Small intestine (tissue), 7 donors: ENCODE measurements around the gene CBR3. TPM values are rescaled to one million over a fixed set of nuclear protein-coding genes. Genes with fewer than 3 reads are reported as not detected.

Source experiments
- DNase-seq, 2 donors: peaks; one replicate each; pipeline versions ENCODE4 v3.0.0 to v3.0.0-alpha.2; 2013
- FAIRE-seq: peaks from 2 replicates; lab custom pipeline; 2012; peaks lifted over from hg19 to GRCh38; lab: Jason Lieb, UNC
- H3K27ac ChIP-seq, 3 donors: one replicate each; pipeline ENCODE4 v1.5.1; 2013; ENCODE audit warnings: low read length in 2 of 3, mild to moderate bottlenecking in 2 of 3, control low read depth in 1 of 3, inconsistent platforms in 1 of 3, low read depth in 1 of 3, moderate library complexity in 1 of 3
- H3K27me3 ChIP-seq, 3 donors: one replicate each; pipeline ENCODE4 v1.6.1; 2013; ENCODE audit warnings: low read length in 3 of 3, inconsistent platforms in 1 of 3; ENCODE audit not compliant: control insufficient read depth in 3 of 3, insufficient read depth in 3 of 3
- H3K36me3 ChIP-seq, 3 donors: one replicate each; pipeline ENCODE4 v1.6.1; 2013; ENCODE audit warnings: low read length in 3 of 3, inconsistent platforms in 1 of 3, low read depth in 1 of 3, mild to moderate bottlenecking in 1 of 3, moderate library complexity in 1 of 3; ENCODE audit not compliant: control insufficient read depth in 3 of 3, insufficient read depth in 2 of 3
- H3K4me1 ChIP-seq, 3 donors: one replicate each; pipeline ENCODE4 v1.6.1; 2013; ENCODE audit warnings: low read length in 2 of 3, inconsistent platforms in 1 of 3, low read depth in 1 of 3, mild to moderate bottlenecking in 1 of 3, moderate library complexity in 1 of 3; ENCODE audit not compliant: control insufficient read depth in 3 of 3, insufficient read depth in 2 of 3
- H3K4me3 ChIP-seq, 3 donors: one replicate each; pipeline ENCODE4 v1.5.1; 2013; ENCODE audit warnings: low read length in 3 of 3, control low read depth in 1 of 3, inconsistent platforms in 1 of 3, low read depth in 1 of 3, mild to moderate bottlenecking in 1 of 3, moderate library complexity in 1 of 3
- H3K9me3 ChIP-seq, 2 donors: one replicate each; pipeline ENCODE4 v1.6.1; 2013; ENCODE audit warnings: low read depth in 1 of 2, low read length in 1 of 2; ENCODE audit not compliant: control insufficient read depth in 2 of 2, insufficient read depth in 1 of 2
- WGBS, 3 donors: extraction: QIAGEN DNeasy Blood & Tissue Kit; methylation state at CpG; one replicate each; pipeline ENCODE4 v1.1.7; 2013; 5-methylcytosine and 5-hydroxymethylcytosine counted together
- polyA plus RNA-seq, 4 donors: library from polyadenylated mRNA; stranded (reverse) in 3 of 4; unstranded in 1 of 4; fragments of 200-250 nt in 3 of 4; fragments of 120-200 nt in 1 of 4; gene quantifications; one replicate each; pipeline versions ENCODE4 v1.2.1 to v1.2.3, GENCODE V29; 2013
- donor health status: healthy with polysubstance abuse.
- donor health status: control.
- donor health status: control.
- donor health status: Bipolar disorder and iron deficiency.
- donor health status: healthy.

The CBR3 gene
- polyA plus RNA-seq, 4 donors = 0.54 to 9.0 (median 0.87) TPM

DNA sequence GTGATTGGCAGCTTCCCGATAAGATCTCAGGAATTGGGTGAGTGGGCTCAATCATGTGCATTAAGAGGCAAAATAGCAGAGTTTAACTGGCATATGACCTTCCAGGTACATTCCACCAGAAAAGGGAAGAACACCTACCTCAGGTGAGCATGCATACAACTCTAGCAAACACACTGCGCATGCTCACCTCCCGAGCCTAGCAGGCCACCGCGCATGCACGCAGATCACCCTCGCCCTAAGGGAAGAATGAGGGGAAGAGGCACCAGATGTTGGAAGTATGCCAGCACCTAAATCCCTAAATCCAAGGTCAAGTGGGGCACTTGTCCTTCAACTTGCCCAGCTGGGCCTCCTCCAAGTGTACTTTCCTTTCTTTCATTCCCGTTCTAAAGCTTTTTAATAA lies 23.6 kb upstream of the CBR3 start:
- H3K27me3 ChIP-seq = no peaks in the 10 kb centered on the region
- FAIRE-seq (no peak), DNase-seq (no peak)
- H3K4me3 ChIP-seq = no peak overlapping the region
- no peaks in the 10 kb centered on the region for H3K9me3 ChIP-seq
- 82 to 90% (median 85%) methylated on average over 8 of the region's 8 CpGs for WGBS, 3 donors
- H3K4me1 ChIP-seq = peaks cover 0 to 15% (median 0%) of the 10 kb centered on the region in 3 donors
- H3K27ac ChIP-seq = no peak overlapping the region
- H3K36me3 ChIP-seq = no peaks in the 10 kb centered on the region

DNA sequence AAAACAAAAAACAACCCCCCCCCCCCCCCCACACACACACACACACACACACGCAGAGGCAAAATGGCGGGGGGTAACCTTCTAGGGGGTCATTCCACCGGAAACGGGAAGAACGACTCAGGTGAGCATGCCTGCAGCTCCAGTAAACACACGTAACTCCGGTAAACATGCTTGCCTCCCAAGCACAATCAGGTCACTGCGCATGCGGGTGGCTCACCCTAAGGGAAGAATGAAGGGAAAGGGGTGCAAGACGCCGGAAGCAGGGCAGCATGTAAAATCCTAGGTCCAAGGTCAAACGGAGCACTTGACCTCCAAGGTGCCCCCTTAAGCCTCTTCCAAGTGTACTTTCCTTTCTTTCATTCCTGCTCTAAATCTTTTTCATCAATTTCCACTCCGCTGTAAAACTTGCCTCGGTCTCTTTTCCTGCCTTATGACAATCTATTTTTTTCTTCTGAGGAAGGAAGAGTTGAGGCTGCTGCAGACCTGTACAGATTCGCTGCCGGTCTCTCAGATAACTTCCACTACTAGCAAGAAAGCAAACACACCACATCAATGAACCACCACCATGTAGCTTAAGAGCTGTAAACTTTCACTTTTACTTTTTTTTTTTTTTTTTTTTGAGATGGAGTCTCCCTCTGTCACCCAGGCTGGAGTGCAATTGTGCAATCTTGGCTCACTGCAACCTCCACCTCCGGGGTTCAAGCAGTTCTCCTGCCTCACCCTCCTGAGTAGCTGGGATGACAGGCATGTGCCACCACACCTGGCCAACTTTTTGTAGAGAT lies 21.0 kb upstream of the CBR3 start:
- H3K27ac ChIP-seq = peak overlapping the region in 2 of 3 donors; percentile 86 to 89
- no peaks in the 10 kb centered on the region for H3K27me3 ChIP-seq
- H3K9me3 ChIP-seq = no peaks in the 10 kb centered on the region
- FAIRE-seq (no peak), DNase-seq (peak; percentile 50 to 97)
- H3K4me3 ChIP-seq = peak overlapping the region in 1 of 3 donors; percentile 46
- no peaks in the 10 kb centered on the region for H3K36me3 ChIP-seq
- 8 to 33% (median 18%) methylated on average over 17 of the region's 17 CpGs for WGBS, 3 donors
- peaks cover 0 to 15% (median 0%) of the 10 kb centered on the region in 3 donors for H3K4me1 ChIP-seq

DNA sequence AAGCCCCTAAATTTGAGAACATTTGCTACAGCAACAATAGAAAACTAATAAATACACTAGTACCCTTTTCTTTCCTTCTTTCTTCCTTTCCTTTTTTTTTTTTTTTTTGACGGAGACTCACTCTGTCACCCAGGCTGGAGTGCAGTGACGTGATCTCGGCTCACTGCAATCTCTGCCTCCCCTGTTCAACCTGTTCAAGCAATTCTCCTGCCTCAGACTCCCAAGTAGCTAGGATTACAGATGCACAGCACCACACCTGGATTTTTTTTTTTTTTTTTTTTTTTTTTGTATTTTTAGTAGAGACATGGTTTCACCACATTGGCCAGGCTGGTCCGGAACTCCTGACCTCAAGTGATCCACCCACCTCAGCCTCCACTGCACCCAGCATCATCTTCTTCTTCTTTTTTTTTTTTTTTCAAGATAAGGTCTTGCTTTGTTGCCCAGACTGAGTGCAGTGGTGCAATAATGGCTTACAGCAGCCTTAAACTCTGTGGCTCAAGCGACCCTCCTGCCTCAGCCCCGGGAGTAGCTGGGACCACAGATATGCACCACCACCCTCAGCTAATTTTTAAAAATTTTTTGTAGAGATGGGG lies 19.6 kb upstream of the CBR3 start:
- Histone ChIP-seq H3K9me3 (no peaks in the 10 kb centered on the region), H3K36me3 (no peaks in the 10 kb centered on the region), H3K27me3 (no peaks in the 10 kb centered on the region), H3K27ac (no peak overlapping the region), H3K4me3 (no peak overlapping the region), H3K4me1 (peaks cover 0 to 15% (median 0%) of the 10 kb centered on the region in 3 donors)
- FAIRE-seq (no peak), DNase-seq (no peak)
- 79 to 89% (median 82%) methylated on average over 5 to 6 of the region's 6 CpGs for WGBS, 3 donors

DNA sequence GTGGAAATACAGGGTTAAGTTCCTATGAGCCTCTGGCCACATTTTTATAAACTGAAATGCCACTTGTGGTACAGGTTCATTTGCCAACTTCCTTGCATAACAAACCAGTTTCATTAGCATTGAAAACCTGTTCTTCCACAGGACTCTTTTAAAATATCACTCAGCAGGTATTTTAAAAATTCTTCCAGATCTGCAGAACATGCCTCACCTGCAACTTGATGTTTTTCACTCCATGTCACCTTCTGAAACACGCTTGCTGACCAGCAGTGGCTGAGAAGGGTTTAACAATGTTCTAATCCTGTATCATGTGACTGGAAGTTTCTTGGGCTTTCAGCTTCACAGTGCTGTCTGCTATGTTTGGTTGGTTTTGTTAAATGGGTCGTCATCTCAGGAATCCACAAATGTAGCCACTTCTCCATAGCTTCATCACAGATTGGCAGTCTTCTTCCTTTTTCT lies 17.6 kb upstream of the CBR3 start:
- no peaks in the 10 kb centered on the region for H3K27me3 ChIP-seq

DNA sequence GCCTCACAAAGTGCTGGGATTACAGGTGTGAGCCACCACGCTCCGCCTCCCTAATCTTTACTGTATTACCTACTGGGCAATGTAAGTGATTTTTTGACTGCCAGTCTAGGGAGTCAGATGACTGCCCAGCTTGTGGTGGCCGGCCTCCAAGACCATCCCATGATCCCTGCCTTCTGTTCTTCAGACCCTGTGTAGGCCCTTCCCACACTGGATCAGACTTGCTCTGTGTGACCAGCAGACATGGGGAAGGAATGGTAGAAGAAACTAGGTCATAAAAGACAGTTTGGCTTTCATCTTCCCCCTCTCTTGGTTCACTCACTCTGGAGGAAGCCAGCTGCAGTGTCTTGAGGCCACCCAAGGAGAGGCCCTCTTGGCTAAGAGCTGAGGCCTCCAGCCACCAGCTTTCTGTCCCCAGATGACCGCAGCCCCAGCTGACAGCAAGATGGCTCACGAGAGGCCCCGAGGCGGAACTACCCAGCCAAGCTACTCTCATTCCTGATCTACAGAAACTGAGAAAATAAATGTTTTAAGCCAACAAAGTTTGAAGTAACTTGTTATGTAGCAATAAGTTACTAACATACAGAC lies 14.5 kb upstream of the CBR3 start:
- no peaks in the 10 kb centered on the region for H3K36me3 ChIP-seq
- 75 to 95% (median 89%) methylated on average over 7 of the region's 7 CpGs for WGBS, 3 donors
- FAIRE-seq = no peak

More for the DNA sequence above, 17.6 kb upstream of the CBR3 start:
- Histone ChIP-seq H3K4me1 (peaks cover 0 to 14% (median 0%) of the 10 kb centered on the region in 3 donors), H3K27ac (no peak overlapping the region), H3K4me3 (no peak overlapping the region), H3K9me3 (no peaks in the 10 kb centered on the region), H3K36me3 (no peaks in the 10 kb centered on the region)
- DNase-seq (no peak), FAIRE-seq (no peak)
- WGBS, 3 donors = 66 to 84% (median 81%) methylated on average over 2 of the region's 2 CpGs

DNA sequence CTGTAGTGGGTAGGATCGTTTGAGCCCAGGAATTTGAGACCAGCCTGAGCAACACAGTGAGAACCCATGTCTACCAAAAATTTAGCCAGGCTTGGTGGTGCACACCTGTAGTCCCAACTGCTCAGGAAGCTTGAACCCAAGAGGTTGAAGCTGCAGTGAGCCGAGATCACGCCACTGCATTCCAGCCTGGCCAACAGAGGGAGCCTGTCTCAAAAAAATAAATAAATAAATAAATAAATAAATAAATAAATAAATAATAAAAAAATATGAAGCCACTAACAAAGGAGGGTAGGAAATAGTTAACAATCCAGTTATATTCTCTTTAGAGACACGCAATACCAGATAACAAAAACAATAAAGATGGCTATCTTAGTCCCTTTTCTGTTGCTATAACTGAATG lies 11.9 kb upstream of the CBR3 start:
- DNase-seq (no peak), FAIRE-seq (no peak)
- Histone ChIP-seq H3K27ac (no peak overlapping the region), H3K9me3 (no peaks in the 10 kb centered on the region), H3K4me3 (no peak overlapping the region), H3K36me3 (no peaks in the 10 kb centered on the region), H3K4me1 (no peaks in the 10 kb centered on the region), H3K27me3 (peaks cover 0 to 3% (median 0%) of the 10 kb centered on the region in 3 donors)
- whole genome bisulfite sequencing, 3 donors = 16 to 48% (median 28%) methylated on average over 4 of the region's 4 CpGs

More for the DNA sequence above, 14.5 kb upstream of the CBR3 start:
- Histone ChIP-seq H3K4me3 (no peak overlapping the region), H3K27me3 (peaks cover 0 to 1% (median 0%) of the 10 kb centered on the region in 3 donors), H3K27ac (peak overlapping the region in 1 of 3 donors; percentile 32), H3K9me3 (no peaks in the 10 kb centered on the region), H3K4me1 (no peaks in the 10 kb centered on the region)
- DNase-seq = no peak

DNA sequence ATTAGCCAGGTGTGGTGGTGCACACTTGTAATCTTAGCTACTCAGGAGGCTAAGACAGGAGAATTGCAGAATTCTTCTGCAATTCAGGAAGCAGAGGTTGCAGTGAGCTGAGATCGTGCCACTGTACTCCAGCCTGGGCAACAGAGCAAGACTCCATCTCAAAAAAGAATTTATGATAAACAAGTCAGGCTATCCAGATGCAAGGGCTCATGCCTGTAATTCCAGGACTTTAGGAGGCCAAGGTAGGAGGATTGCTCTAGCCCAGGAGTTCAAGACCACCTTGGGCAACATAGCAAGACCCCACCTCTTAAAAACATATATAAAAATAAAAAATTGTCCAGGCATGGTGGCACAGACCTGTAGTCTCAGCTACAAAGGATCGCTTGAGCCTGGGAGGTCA lies 10.5 kb upstream of the CBR3 start:
- 73 to 95% (median 90%) methylated on average over 2 of the region's 2 CpGs for WGBS, 3 donors
- H3K36me3 ChIP-seq = no peaks in the 10 kb centered on the region
- no peaks in the 10 kb centered on the region for H3K4me1 ChIP-seq
- H3K27me3 ChIP-seq = peaks cover 0 to 3% (median 0%) of the 10 kb centered on the region in 3 donors
- no peak overlapping the region for H3K27ac ChIP-seq
- FAIRE-seq (no peak), DNase-seq (no peak)
- H3K4me3 ChIP-seq = no peak overlapping the region
- no peaks in the 10 kb centered on the region for H3K9me3 ChIP-seq

DNA sequence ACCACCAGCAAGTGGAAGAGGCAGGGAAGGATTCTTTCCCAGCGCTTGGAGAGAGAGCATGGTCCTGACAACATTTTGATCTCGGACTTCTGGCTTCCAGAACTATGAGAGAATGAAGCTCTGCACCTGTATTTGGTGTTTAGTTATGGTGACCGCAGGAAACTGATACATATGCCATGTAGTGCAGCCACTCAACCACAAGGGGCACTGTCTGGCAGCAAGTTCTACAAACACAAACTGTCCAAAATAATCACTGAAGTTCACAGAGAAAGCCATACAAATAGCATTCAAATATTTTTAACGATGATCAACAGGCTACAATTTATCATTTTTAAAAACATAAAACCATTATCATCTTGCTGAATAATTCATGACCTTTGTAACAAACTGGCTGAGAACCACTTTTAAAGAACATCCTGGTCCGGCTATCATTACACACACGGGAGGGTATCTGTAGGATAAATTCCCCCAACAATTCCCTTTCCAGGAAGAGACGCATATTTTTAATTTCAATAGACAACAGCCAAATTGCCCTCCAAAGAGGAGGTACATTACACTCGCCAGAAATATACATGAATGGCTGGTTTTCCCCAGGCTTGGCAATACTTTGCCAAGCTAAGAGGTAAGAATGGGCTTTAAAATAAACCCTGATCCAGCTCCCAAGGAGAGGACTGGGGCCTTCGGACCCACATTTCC lies 9.2 kb upstream of the CBR3 start:
- H3K27ac ChIP-seq = no peak overlapping the region
- no peaks in the 10 kb centered on the region for H3K36me3 ChIP-seq
- H3K27me3 ChIP-seq = peaks cover 0 to 6% (median 0%) of the 10 kb centered on the region in 3 donors
- FAIRE-seq = no peak
- DNase-seq = peak; percentile 56 to 66
- H3K9me3 ChIP-seq = no peaks in the 10 kb centered on the region
- no peak overlapping the region for H3K4me3 ChIP-seq
- WGBS, 3 donors = 27 to 34% (median 28%) methylated on average over 9 of the region's 9 CpGs
- no peaks in the 10 kb centered on the region for H3K4me1 ChIP-seq
